SK-N-SH (cell line): ENCODE measurements around the gene PCSK6. TPM values are rescaled to one million over a fixed set of nuclear protein-coding genes. Genes with fewer than 3 reads are reported as not detected.

ENCODE experiments used
- CTCF ChIA-PET: fragments of 300-600, 350-600 bp; formaldehyde crosslinking; extraction: SDS; loops from one replicate; lab custom pipeline; 2021; lab: Yijun Ruan, JAX
- POLR2A ChIA-PET: fragments of 350-600 bp; sonication (Branson Sonifier 250); formaldehyde crosslinking; extraction: SDS; loops from one replicate; lab custom pipeline; 2020; ENCODE audit warnings: antibody characterized with exemption, inconsistent platforms; lab: Yijun Ruan, JAX
- DNase-seq: peaks from one replicate; pipeline ENCODE4 v3.0.0; 2012
- H2AFZ ChIP-seq: fragments of 200-600 bp; sonication (generic); 2 replicates; pipeline ENCODE4 v1.8.1; 2016; ENCODE audit warnings: antibody characterized with exemption, mild to moderate bottlenecking, low read depth
- H3F3A ChIP-seq: fragments of 200-600 bp; sonication (generic); replicated peaks from 2 replicates; pipeline ENCODE3; 2016; ENCODE audit warnings: antibody characterized with exemption, mild to moderate bottlenecking; ENCODE audit not compliant: insufficient read depth
- H3K27ac ChIP-seq, 2 experiments: fragments of 200-500 bp in 1 of 2; fragments of 200-600 bp in 1 of 2; sonication (Bioruptor generic) in 1 of 2; sonication (generic), shearing (Covaris generic) in 1 of 2; 2 replicates each; pipeline versions ENCODE4 v1.5.1 to v1.6.1; 2014 to 2016; ENCODE audit warnings: low read depth in 2 of 2, inconsistent platforms in 1 of 2, low read length in 1 of 2, mild to moderate bottlenecking in 1 of 2, mixed read lengths in 1 of 2
- H3K27me3 ChIP-seq: fragments of 200-600 bp; sonication (generic), shearing (Covaris generic); 2 replicates; pipeline ENCODE4 v1.6.1; 2016; ENCODE audit warnings: mixed run types; ENCODE audit not compliant: insufficient read depth
- H3K36me3 ChIP-seq, 2 experiments: fragments of 200-500 bp in 1 of 2; fragments of 200-600 bp in 1 of 2; sonication (Bioruptor generic) in 1 of 2; sonication (generic) in 1 of 2; replicated peaks in 1 of 2; 2 replicates each; pipeline versions ENCODE3 to v1.5.1; 2014 to 2016; ENCODE audit warnings: low read length in 1 of 2, mild to moderate bottlenecking in 1 of 2; ENCODE audit not compliant: insufficient read depth in 2 of 2, control insufficient read depth in 1 of 2
- H3K4me1 ChIP-seq, 2 experiments: fragments of 200-500 bp in 1 of 2; fragments of 200-600 bp in 1 of 2; sonication (Bioruptor generic) in 1 of 2; sonication (generic), shearing (Covaris generic) in 1 of 2; 2 replicates each; pipeline versions ENCODE4 v1.5.1 to v1.6.1; 2014 to 2016; ENCODE audit warnings: low read depth in 1 of 2, low read length in 1 of 2, mixed run types in 1 of 2; ENCODE audit not compliant: insufficient read depth in 2 of 2, control insufficient read depth in 1 of 2
- H3K4me2 ChIP-seq: fragments of 200-600 bp; sonication (generic), shearing (Covaris generic); 2 replicates; pipeline ENCODE4 v1.6.1; 2017; ENCODE audit warnings: mixed run types
- H3K4me3 ChIP-seq, 2 experiments: fragments of 200-500 bp in 1 of 2; fragments of 200-600 bp in 1 of 2; sonication (Bioruptor generic) in 1 of 2; sonication (generic), shearing (Covaris generic) in 1 of 2; 2 replicates each; pipeline versions ENCODE4 v1.5.1 to v1.8.1; 2014 to 2016; ENCODE audit warnings: low read depth in 2 of 2, inconsistent platforms in 1 of 2, low read length in 1 of 2, mild to moderate bottlenecking in 1 of 2, mixed read lengths in 1 of 2, moderate library complexity in 1 of 2
- H3K79me2 ChIP-seq: fragments of 200-600 bp; sonication (generic); 2 replicates; pipeline ENCODE4 v1.8.1; 2017; ENCODE audit warnings: mild to moderate bottlenecking; ENCODE audit not compliant: insufficient read depth
- H3K9ac ChIP-seq: fragments of 200-600 bp; sonication (generic); 2 replicates; pipeline ENCODE4 v1.6.1; 2017; ENCODE audit warnings: mixed run types
- H3K9me2 ChIP-seq: fragments of 200-600 bp; sonication (generic); 2 replicates; pipeline ENCODE4 v1.6.1; 2017; ENCODE audit warnings: mixed run types
- H3K9me3 ChIP-seq: fragments of 200-600 bp; sonication (generic); 2 replicates; pipeline ENCODE4 v1.6.1; 2017; ENCODE audit warnings: mixed run types, mild to moderate bottlenecking, moderate library complexity
- H4K20me1 ChIP-seq: fragments of 200-600 bp; sonication (generic); 2 replicates; pipeline ENCODE4 v1.6.1; 2017; ENCODE audit warnings: mild to moderate bottlenecking, mixed run types; ENCODE audit not compliant: insufficient read depth
- CHD2 ChIP-seq: fragments of 150-350 bp; IDR thresholded peaks from 2 replicates; pipeline ENCODE4 v1.6.1; 2018; ENCODE audit warnings: low read length; ENCODE audit not compliant: partially characterized antibody
- CTCF ChIP-seq: fragments of 200-600 bp; sonication (generic); IDR thresholded peaks from 2 replicates; pipeline ENCODE4 v1.6.1; 2017; ENCODE audit warnings: antibody characterized with exemption, mild to moderate bottlenecking, moderate library complexity
- ELF1 ChIP-seq: IDR thresholded peaks from 2 replicates; pipeline ENCODE4 v1.4.0; 2012
- EP300 ChIP-seq, 2 experiments: IDR thresholded peaks; 2 replicates each; pipeline versions ENCODE4 v1.4.0 to v1.6.1; 2012; ENCODE audit warnings: borderline replicate concordance in 1 of 2, low read depth in 1 of 2, low read length in 1 of 2
- FOSL2 ChIP-seq: IDR thresholded peaks from 2 replicates; pipeline ENCODE4 v1.4.0; 2012; ENCODE audit warnings: low read depth, mild to moderate bottlenecking, moderate library complexity, borderline replicate concordance
- GABPA ChIP-seq: IDR thresholded peaks from 2 replicates; pipeline ENCODE4 v1.4.0; 2012; ENCODE audit warnings: low read depth, mild to moderate bottlenecking
- GATA2 ChIP-seq: sonication (generic); formaldehyde crosslinking; IDR thresholded peaks from 2 replicates; pipeline ENCODE4 v1.5.0; 2020; ENCODE audit warnings: mild to moderate bottlenecking, missing genetic modification reagents
- MEF2A ChIP-seq: IDR thresholded peaks from 2 replicates; pipeline ENCODE4 v1.4.0; 2012; ENCODE audit warnings: low read depth, borderline replicate concordance
- MXI1 ChIP-seq: IDR thresholded peaks from 2 replicates; pipeline ENCODE4 v1.6.1; 2012; ENCODE audit warnings: mild to moderate bottlenecking, low read depth, low read length, improper control_type of control experiment
- NRF1 ChIP-seq: IDR thresholded peaks from 2 replicates; pipeline ENCODE4 v1.6.1; 2012; ENCODE audit warnings: low read depth, mild to moderate bottlenecking, low read length
- PBX3 ChIP-seq: IDR thresholded peaks from 2 replicates; pipeline ENCODE4; 2012
- POLR2AphosphoS5 ChIP-seq: IDR thresholded peaks from 2 replicates; pipeline ENCODE4 v1.6.1; 2012; ENCODE audit warnings: low read depth, low read length
- RXRA ChIP-seq: IDR thresholded peaks from 2 replicates; pipeline ENCODE4 v1.4.0; 2012; ENCODE audit warnings: low read depth, mild to moderate bottlenecking, borderline replicate concordance
- TAF1 ChIP-seq: IDR thresholded peaks from 2 replicates; pipeline ENCODE4 v1.6.1; 2012; ENCODE audit warnings: low read depth, mild to moderate bottlenecking, low read length, moderate library complexity, borderline replicate concordance
- TCF12 ChIP-seq: IDR thresholded peaks from 2 replicates; pipeline ENCODE4 v1.4.0; 2012
- USF1 ChIP-seq: IDR thresholded peaks from 2 replicates; pipeline ENCODE4 v1.4.0; 2012; ENCODE audit warnings: low read depth, borderline replicate concordance
- WGBS: methylation state at CpG from one replicate; pipeline ENCODE4 v1.1.6; 2017; ENCODE audit warnings: low lambda C conversion rate; 5-methylcytosine and 5-hydroxymethylcytosine counted together
- polyA plus RNA-seq, 3 experiments: library from polyadenylated mRNA; depleted of rRNA; stranded (reverse); fragments of >200 nt; gene quantifications; 2 replicates each; pipeline ENCODE4 v1.2.3, GENCODE V29; 2012
- TF ChIP-seq, protein P1 (sequence below): IDR thresholded peaks from 2 replicates; pipeline ENCODE4 v1.4.0; 2012; ENCODE audit warnings: low read depth, borderline replicate concordance

PCSK6 gene
- polyA plus RNA-seq, 1 of the 3 experiments (the other 2 are of a cell fraction), result 0.03 TPM

- WGBS, result 46% methylated on average over 8 of the region's 10 CpGs
- Histone ChIP-seq H4K20me1 (no peaks in the 10 kb centered on the region), H2AFZ (no peak overlapping the region), H3F3A (no peaks in the 10 kb centered on the region), H3K27me3 (no peaks in the 10 kb centered on the region), H3K4me1 (no peaks in the 10 kb centered on the region; a peak in 1 of 4 replicates), H3K9me2 (no peaks in the 10 kb centered on the region), H3K9ac (no peak overlapping the region), H3K9me3 (no peaks in the 10 kb centered on the region), H3K4me3 (no peak overlapping the region), H3K36me3 (no peaks in the 10 kb centered on the region), H3K4me2 (no peak overlapping the region), H3K79me2 (no peaks in the 10 kb centered on the region), H3K27ac (no peak overlapping the region)
- no peak for TF ChIP-seq EP300 (IDR thresholded peaks at IDR 0.05; ENCODE audit: borderline replicate concordance in 1 of 2, low read depth in 1 of 2, low read length in 1 of 2)
- no peak for TF ChIP-seq CTCF
- TF ChIP-seq TCF12, result no peak
- no peak for TF ChIP-seq GABPA
- no peak for TF ChIP-seq MEF2A
- TF ChIP-seq GATA2 (CRISPR knock-in tag), result no peak
- no peak for TF ChIP-seq FOSL2
- no peak for TF ChIP-seq ELF1
- TF ChIP-seq POLR2AphosphoS5, result no peak
- TF ChIP-seq NRF1, result no peak
- TF ChIP-seq USF1, result no peak
- TF ChIP-seq PBX3, result no peak
- TF ChIP-seq RXRA, result no peak
- TF ChIP-seq MXI1, result no peak
- TF ChIP-seq TAF1, result no peak
- TF ChIP-seq CHD2, result no peak
- TF ChIP-seq, protein P1, sequence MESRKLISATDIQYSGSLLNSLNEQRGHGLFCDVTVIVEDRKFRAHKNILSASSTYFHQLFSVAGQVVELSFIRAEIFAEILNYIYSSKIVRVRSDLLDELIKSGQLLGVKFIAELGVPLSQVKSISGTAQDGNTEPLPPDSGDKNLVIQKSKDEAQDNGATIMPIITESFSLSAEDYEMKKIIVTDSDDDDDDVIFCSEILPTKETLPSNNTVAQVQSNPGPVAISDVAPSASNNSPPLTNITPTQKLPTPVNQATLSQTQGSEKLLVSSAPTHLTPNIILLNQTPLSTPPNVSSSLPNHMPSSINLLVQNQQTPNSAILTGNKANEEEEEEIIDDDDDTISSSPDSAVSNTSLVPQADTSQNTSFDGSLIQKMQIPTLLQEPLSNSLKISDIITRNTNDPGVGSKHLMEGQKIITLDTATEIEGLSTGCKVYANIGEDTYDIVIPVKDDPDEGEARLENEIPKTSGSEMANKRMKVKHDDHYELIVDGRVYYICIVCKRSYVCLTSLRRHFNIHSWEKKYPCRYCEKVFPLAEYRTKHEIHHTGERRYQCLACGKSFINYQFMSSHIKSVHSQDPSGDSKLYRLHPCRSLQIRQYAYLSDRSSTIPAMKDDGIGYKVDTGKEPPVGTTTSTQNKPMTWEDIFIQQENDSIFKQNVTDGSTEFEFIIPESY, result no peak
- DNase-seq, result no peak
- POLR2A ChIA-PET, result no interaction called here
- CTCF ChIA-PET, result no interaction called here
Observed at GRCh38 chr15:101411581-101411980, 77.9 kb downstream of the PCSK6 start.
